Testis (tissue), 3 donors: ENCODE results near the gene PTPRN2. TPM values are rescaled to one million over a fixed set of nuclear protein-coding genes. Genes with fewer than 3 reads are reported as not detected.
A peak's percentile ranks its signal among the peaks of the same experiment; 100 is the strongest.
"Not testable (repeated sequence)": the region's sequence is repeated elsewhere in the genome, so short reads cannot be mapped to it uniquely, and the experiment has no call there.

Source experiments
- DNase-seq: peaks from one replicate; pipeline ENCODE4 v3.0.0-alpha.2; 2019
- H3K27ac ChIP-seq, 2 donors: fragments of 200-600 bp; sonication (generic); one replicate each; pipeline ENCODE4 v1.5.1; 2019
- H3K27me3 ChIP-seq: fragments of 200-600 bp; sonication (generic); one replicate; pipeline ENCODE4 v1.5.1; 2019
- H3K36me3 ChIP-seq: fragments of 200-600 bp; sonication (generic); one replicate; pipeline ENCODE4 v1.5.1; 2017; ENCODE audit warnings: low read depth; ENCODE audit errors: missing control alignments
- H3K4me1 ChIP-seq: fragments of 200-600 bp; sonication (generic); one replicate; pipeline ENCODE4 v1.5.1; 2019
- H3K4me3 ChIP-seq, 2 donors: fragments of 200-600 bp; sonication (generic); one replicate each; pipeline ENCODE4 v1.5.1; 2017 to 2019
- H3K9me3 ChIP-seq: fragments of 200-600 bp; sonication (generic); one replicate; pipeline ENCODE4 v1.5.1; 2017
- CTCF ChIP-seq, 3 experiments: fragments of 450-650 bp in 2 of 3; fragments of 200-600 bp in 1 of 3; sonication (generic) in 1 of 3; IDR thresholded peaks; one replicate each; pipeline ENCODE4 v1.5.1; 2016 to 2019; ENCODE audit warnings: antibody characterized with exemption in 3 of 3, mild to moderate bottlenecking in 2 of 3, moderate library complexity in 1 of 3
- POLR2A ChIP-seq: fragments of 450-650 bp; IDR thresholded peaks from one replicate; pipeline ENCODE4 v1.6.1; 2017; ENCODE audit warnings: antibody characterized with exemption, mild to moderate bottlenecking, moderate library complexity
- WGBS, 2 donors: methylation state at CpG; one replicate each; pipeline ENCODE4 v1.1.5; 2018; 5-methylcytosine and 5-hydroxymethylcytosine counted together
- intact Hi-C: fragments of 100-400 bp; cut with DNase I; formaldehyde crosslinking; loops from one replicate; pipeline ENCODE4 v1.15.1; 2023; ENCODE audit warnings: low total_unique reads
- polyA plus RNA-seq: library from polyadenylated mRNA; stranded (reverse); fragments of 350-450 nt; fragmentation: Illumina TruSeq; extraction: RNeasy Lipid Tissue Mini Kit (QIAGEN cat#74804); gene quantifications from one replicate; pipeline ENCODE4 v1.2.3, GENCODE V29; 2014; ENCODE audit warnings: low read depth, low replicate concordance; ENCODE audit not compliant: insufficient read depth
- total RNA-seq, 2 donors: library from RNA; depleted of rRNA; stranded (reverse); fragments of >200 nt; gene quantifications; one replicate each; pipeline ENCODE4 v1.2.3, GENCODE V29; 2016

Gene PTPRN2
- total and polyA plus RNA-seq, 3 donors from 2014 or later: 9.3 to 10.8 (median 9.8) TPM

GRCh38 chr7:157502701-157503111, 1084.9 kb downstream of the PTPRN2 start:
- H3K27ac ChIP-seq: no peak overlapping the region
- intact Hi-C loops: no loop called here
- TF ChIP-seq POLR2A (no peak), CTCF (IDR thresholded peaks at IDR 0.05) (no peak)
- H3K36me3 ChIP-seq: no peaks in the 10 kb centered on the region
- DNase-seq: no peak
- WGBS, 2 donors: 53 to 60% methylated on average over 12 of the region's 12 CpGs
- no peaks in the 10 kb centered on the region for H3K9me3 ChIP-seq
- no peaks in the 10 kb centered on the region for H3K27me3 ChIP-seq
- no peaks in the 10 kb centered on the region for H3K4me1 ChIP-seq
- H3K4me3 ChIP-seq: no peak overlapping the region

- peak overlapping the region in 1 of 2 donors; percentile 23 for H3K4me3 ChIP-seq
- H3K27me3 ChIP-seq: no peaks in the 10 kb centered on the region
- TF ChIP-seq CTCF (IDR thresholded peaks at IDR 0.05) (no peak), POLR2A (no peak)
- no peak overlapping the region for H3K27ac ChIP-seq
- intact Hi-C loops: no loop called here
- H3K36me3 ChIP-seq: no peaks in the 10 kb centered on the region
- peak; percentile 12 for DNase-seq
- no peaks in the 10 kb centered on the region for H3K4me1 ChIP-seq
- no peaks in the 10 kb centered on the region for H3K9me3 ChIP-seq
- 50 to 67% methylated on average over 22 of the region's 22 CpGs for WGBS, 2 donors
Measured at GRCh38 chr7:157501581-157501980, 1086.0 kb downstream of the PTPRN2 start.

- H3K27ac ChIP-seq, H3K4me1 ChIP-seq, H3K9me3 ChIP-seq, DNase-seq, intact Hi-C loops, H3K27me3 ChIP-seq, H3K36me3 ChIP-seq: not testable (repeated sequence)
- 69 to 89% methylated on average over 9 to 17 of the region's 45 CpGs for WGBS, 2 donors
- H3K4me3 ChIP-seq: peak overlapping the region in 1 of 2 donors; percentile 23
Measured at GRCh38 chr7:157500989-157501540, 1086.6 kb downstream of the PTPRN2 start.

GRCh38 chr7:157500171-157500960, 1087.3 kb downstream of the PTPRN2 start:
- Histone ChIP-seq H3K27me3 (no peaks in the 10 kb centered on the region), H3K4me3 (no peak overlapping the region), H3K9me3 (no peaks in the 10 kb centered on the region), H3K36me3 (no peaks in the 10 kb centered on the region), H3K4me1 (no peaks in the 10 kb centered on the region), H3K27ac (no peak overlapping the region)
- intact Hi-C loops: no loop called here
- 77% methylated on average over 23 to 30 of the region's 32 CpGs for WGBS, 2 donors
- no peak for DNase-seq
- TF ChIP-seq POLR2A: no peak
- TF ChIP-seq CTCF (IDR thresholded peaks at IDR 0.05): no peak

GRCh38 chr7:157499835-157500153, 1087.8 kb downstream of the PTPRN2 start:
- Histone ChIP-seq H3K9me3 (no peaks in the 10 kb centered on the region), H3K36me3 (no peaks in the 10 kb centered on the region), H3K4me1 (no peaks in the 10 kb centered on the region), H3K4me3 (no peak overlapping the region), H3K27ac (no peak overlapping the region), H3K27me3 (no peaks in the 10 kb centered on the region)
- DNase-seq: no peak
- TF ChIP-seq CTCF (IDR thresholded peaks at IDR 0.05): no peak
- no peak for TF ChIP-seq POLR2A
- 83 to 89% methylated on average over 7 to 9 of the region's 9 CpGs for WGBS, 2 donors
- intact Hi-C loops: no loop called here
